Measurements from ENCODE around the gene AAMDC. TPM values are rescaled to one million over a fixed set of nuclear protein-coding genes. Genes with fewer than 3 reads are reported as not detected.

The AAMDC gene
- total RNA-seq, 1 experiment from 2014 or later = 20.7 TPM

GRCh38 chr11:77819921-77820564 lies 901 bp upstream of the AAMDC start:
- H3K79me2 ChIP-seq (ENCODE audit: insufficient read depth, low read length) = peaks cover 24% of the 10 kb centered on the region

More at GRCh38 chr11:77819921-77820564, 901 bp upstream of the AAMDC start:
- H3K23ac ChIP-seq (ENCODE audit: insufficient read length, low read depth, low read length) = no peak overlapping the region
- no CpG with 5 or more reads among the region's 55 CpGs for WGBS (ENCODE audit: extremely low coverage, insufficient read length, low lambda C conversion rate)
- H3K18ac ChIP-seq (ENCODE audit: insufficient read length, low read depth, low read length) = peak overlapping the region; percentile 96
- H2BK20ac ChIP-seq (ENCODE audit: low read depth, low read length, poor library complexity, severe bottlenecking) = no peak overlapping the region
- no peak overlapping the region for H2BK15ac ChIP-seq (ENCODE audit: low read depth, low read length)
- H3K4me1 ChIP-seq (ENCODE audit: insufficient read depth, low read length) = no peaks in the 10 kb centered on the region
- no peaks in the 10 kb centered on the region for H3K9me3 ChIP-seq (ENCODE audit: control insufficient read depth, low read depth, low read length)
- H3K56ac ChIP-seq (ENCODE audit: insufficient read length, low read depth, low read length) = no peak overlapping the region
- H2AK5ac ChIP-seq (ENCODE audit: insufficient read length, low read length) = no peak overlapping the region
- H3K36me3 Mint-ChIP-seq (ENCODE audit: insufficient read depth in 1 of 3, low read depth in 3 of 3) = peaks cover 4 to 14% (median 11%) of the 10 kb centered on the region in 3 experiments
- TF ChIP-seq CTCF (conservative IDR thresholded peaks at IDR 0.05) = no peak
- H4K91ac ChIP-seq (ENCODE audit: insufficient read length, low read depth, low read length) = peak overlapping the region; percentile 94
- no peaks in the 10 kb centered on the region for H3K27me3 ChIP-seq (ENCODE audit: insufficient read depth, low read length)
- peak overlapping the region; percentile 55 for H3K27ac ChIP-seq (ENCODE audit: insufficient read length, low read depth, low read length)
- no peaks in the 10 kb centered on the region; the same call in 1 of the 2 replicates for H3K27me3 Mint-ChIP-seq (ENCODE audit: low read depth)
- peak overlapping the region; percentile 94 to 99 (median 99) for H3K27ac Mint-ChIP-seq
- H3K4me3 Mint-ChIP-seq = peak overlapping the region; percentile 93 to 99
- H2BK120ac ChIP-seq (ENCODE audit: low read depth, low read length, poor library complexity, severe bottlenecking) = peak overlapping the region; percentile 40
- H3K9ac ChIP-seq (ENCODE audit: extremely low read depth, insufficient read length, low read length) = peak overlapping the region; percentile 94
- H3K9me3 Mint-ChIP-seq = peaks cover 0 to 9% of the 10 kb centered on the region in 2 experiments; a peak in 3 of 5 replicates
- peak overlapping the region; percentile 80 for H3K4me2 ChIP-seq (ENCODE audit: insufficient read depth, insufficient read length, low read length)
- H3K79me1 ChIP-seq (ENCODE audit: insufficient read depth, low read depth, low read length, poor library complexity, severe bottlenecking) = no peaks in the 10 kb centered on the region
- no peak overlapping the region for H4K8ac ChIP-seq (replicated peaks; ENCODE audit: insufficient read length, low read depth, low read length)
- no peak overlapping the region for H2AFZ ChIP-seq (ENCODE audit: low read length)
- peak; percentile 77 for DNase-seq
- no peak overlapping the region for H2BK12ac ChIP-seq (ENCODE audit: insufficient read length, low read depth, low read length)
- peak overlapping the region; percentile 98 for H3K14ac ChIP-seq (ENCODE audit: insufficient read depth, low read length)
- H3T11ph ChIP-seq (ENCODE audit: low read length) = no peak overlapping the region
- H4K20me1 ChIP-seq (ENCODE audit: control insufficient read depth, insufficient read depth, insufficient read length) = no peaks in the 10 kb centered on the region
- H4K5ac ChIP-seq (ENCODE audit: insufficient read length, low read depth, low read length) = no peak overlapping the region
- H2BK5ac ChIP-seq (ENCODE audit: insufficient read length, low read length) = peak overlapping the region; percentile 25
- peaks cover 5% of the 10 kb centered on the region for H3K23me2 ChIP-seq (ENCODE audit: insufficient read length, low read depth, low read length, poor library complexity, severe bottlenecking)
- peaks cover 8 to 18% of the 10 kb centered on the region in 2 experiments for H3K4me1 Mint-ChIP-seq
- H3K4ac ChIP-seq (ENCODE audit: low read depth, low read length) = peak overlapping the region; percentile 65; the same call in 1 of the 2 replicates

All from H9 (cell line).